DOHH2 (cell line): ENCODE measurements around the gene KLHL26.

Source experiments
- CTCF ChIP-seq: fragments of 200-600 bp; sonication (generic); IDR thresholded peaks from one replicate; pipeline ENCODE4 v1.5.1; 2014; ENCODE audit warnings: antibody characterized with exemption, mild to moderate bottlenecking, low read depth, low read length; ENCODE audit not compliant: poor library complexity, severe bottlenecking
- EZH2phosphoT487 ChIP-seq: fragments of 200-600 bp; sonication (generic); IDR thresholded peaks from 2 replicates; pipeline ENCODE4 v1.6.1; 2017; ENCODE audit warnings: borderline replicate concordance, mild to moderate bottlenecking, antibody characterized with exemption, low read length, moderate library complexity, mixed read lengths

- TF ChIP-seq CTCF = no peak
- TF ChIP-seq EZH2phosphoT487 = no peak
Observed at GRCh38 chr19:18626906-18627305, 9.9 kb upstream of the KLHL26 start.
